NCI-H524 (cell line): Measurements from ENCODE around the gene APOA5.

Experiments used
- DNase-seq, 2 experiments: peaks; one replicate each; lab custom pipeline; 2025; lab: John Stamatoyannopoulos, UW

Gene APOA5

GRCh38 chr11:116797816-116798215 lies 6.1 kb upstream of the APOA5 start:
- DNase-seq: no peak

GRCh38 chr11:116796548-116796947 lies 4.9 kb upstream of the APOA5 start:
- DNase-seq: no peak

DNA sequence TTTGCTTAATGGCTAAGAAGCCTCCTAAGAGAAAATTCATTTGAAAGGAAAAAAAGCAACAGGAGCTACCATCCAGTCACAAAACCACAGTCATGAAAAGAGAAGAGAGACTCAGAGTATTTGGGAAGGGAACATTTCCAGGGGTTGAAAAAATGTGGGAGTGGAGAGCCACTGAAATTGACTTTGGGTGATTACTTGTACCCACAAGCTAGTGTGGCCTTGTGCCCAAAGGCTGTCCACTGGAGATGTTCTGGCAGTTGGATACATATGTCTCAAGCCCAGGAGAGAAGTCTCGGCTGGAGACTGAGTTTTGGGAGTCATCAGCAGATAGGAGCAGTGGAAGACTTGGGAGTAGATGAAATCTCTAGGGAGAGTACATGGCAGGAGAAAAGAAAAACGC lies 3.2 kb upstream of the APOA5 start:
- no peak for DNase-seq

DNA sequence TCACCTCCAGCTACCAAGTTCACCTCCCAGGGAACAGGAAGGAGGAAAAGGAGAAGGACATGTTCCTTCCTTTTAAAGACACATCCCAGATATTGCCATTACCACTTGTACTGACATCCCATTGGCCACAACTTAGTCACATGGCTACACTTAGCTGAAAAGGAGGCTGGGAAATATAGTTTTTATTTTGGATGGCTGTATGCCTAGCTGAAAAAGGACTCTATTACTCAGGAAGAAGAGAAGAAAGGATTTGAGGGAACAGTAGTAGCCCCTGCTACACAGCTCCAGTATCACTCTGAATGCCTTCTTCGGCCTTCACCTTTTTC lies 2.1 kb upstream of the APOA5 start:
- DNase-seq: no peak

- DNase-seq: no peak
Measured at GRCh38 chr11:116792869-116793771, 1.4 kb upstream of the APOA5 start.

- no peak for DNase-seq
Measured at GRCh38 chr11:116792144-116792868, 627 bp upstream of the APOA5 start.

- DNase-seq: peak; percentile 1 to 48
Measured at GRCh38 chr11:116791002-116791812, 472 bp downstream of the APOA5 start.

DNA sequence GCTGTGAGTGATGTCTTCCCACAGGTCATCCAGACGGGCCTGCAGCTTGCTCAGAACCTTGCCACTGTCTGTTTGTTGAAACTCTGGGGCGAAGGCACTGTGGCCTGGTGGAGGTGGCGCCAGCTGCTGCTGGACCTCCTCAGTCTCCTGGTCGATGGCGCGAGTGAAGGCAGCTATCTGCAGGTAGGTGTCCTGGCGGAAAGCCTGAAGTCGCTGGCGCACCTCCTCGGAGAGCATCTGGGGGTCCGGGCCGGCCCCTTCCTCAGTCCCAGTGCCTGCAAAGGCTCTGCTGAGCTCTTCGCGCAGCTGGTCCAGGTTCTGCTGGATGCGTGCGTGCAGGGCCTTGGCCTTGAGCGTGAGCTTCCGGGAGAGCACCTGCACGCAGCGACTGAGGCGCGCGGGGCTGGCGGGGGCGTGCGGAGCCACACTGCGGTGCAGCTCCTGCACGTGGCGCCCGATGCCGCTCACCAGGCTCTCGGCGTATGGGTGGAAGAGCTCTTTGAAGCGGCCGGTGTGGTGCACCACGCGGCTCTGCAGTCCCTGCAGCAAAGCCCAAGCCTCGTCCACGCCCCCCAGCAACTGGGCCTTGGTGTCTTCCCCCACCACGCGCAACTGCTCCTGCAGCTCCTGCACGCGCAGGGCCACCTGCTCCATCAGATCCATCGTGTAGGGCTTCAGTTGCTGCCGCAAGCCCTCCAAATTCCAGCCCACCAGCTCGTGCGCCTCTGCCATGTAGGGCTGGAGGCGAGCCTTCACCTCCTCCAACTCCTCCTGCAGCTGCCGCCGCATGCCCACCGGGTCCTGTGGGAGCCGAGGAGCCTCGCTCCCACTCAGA lies 1.3 kb downstream of the APOA5 start:
- DNase-seq: no peak

- DNase-seq: no peak
Measured at GRCh38 chr11:116788975-116789374, 2.7 kb downstream of the APOA5 start.

- DNase-seq: no peak
Measured at GRCh38 chr11:116788534-116788933, 3.1 kb downstream of the APOA5 start.

GRCh38 chr11:116787786-116788486 lies 3.7 kb downstream of the APOA5 start, which contains the start of gene ZPR1:
Gene ZPR1, minus strand, starts transcription at chr11:116788023. Its CDS starts 33 bp downstream, at chr11:116787990.
- DNase-seq: peak in 1 of 2 experiments; percentile 47

DNA sequence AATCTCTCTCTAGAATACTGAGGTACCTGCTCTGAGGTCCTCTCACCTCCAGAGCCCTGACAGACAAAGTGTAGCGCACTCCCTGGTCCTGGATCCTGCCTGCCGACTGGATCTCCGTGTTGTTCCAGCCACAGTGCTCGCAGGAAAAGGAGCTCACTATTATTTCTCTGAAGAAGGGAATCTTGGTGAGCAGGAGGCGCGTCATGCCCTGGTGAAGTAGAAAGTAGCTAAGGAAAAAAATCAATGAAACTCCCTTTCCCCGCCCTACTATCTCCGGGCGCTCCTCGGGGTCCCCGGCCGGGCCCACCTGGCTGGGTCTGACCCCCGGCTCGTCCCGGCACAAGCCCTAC lies 4.3 kb downstream of the APOA5 start:
- DNase-seq: no peak

DNA sequence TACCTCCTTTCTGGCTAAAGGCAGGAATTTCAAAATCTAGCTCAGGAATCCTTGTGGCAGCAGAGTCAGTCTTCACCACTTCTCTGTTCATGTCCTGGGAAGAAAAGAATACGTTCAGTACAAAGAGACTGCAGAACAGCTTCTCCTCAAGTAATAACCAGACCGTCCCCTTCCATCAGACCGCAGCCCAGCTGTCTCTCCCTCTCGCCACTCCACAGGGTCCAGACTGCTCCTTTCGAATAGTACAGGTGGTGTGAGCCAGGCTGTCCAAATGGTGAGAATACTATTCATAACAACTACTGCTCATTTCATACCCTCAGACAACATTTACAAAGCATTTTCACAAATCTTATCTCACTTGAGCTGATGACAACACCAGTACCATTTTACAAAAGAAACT lies 4.7 kb downstream of the APOA5 start:
- no peak for DNase-seq

GRCh38 chr11:116786326-116786725 lies 5.4 kb downstream of the APOA5 start:
- no peak for DNase-seq

DNA sequence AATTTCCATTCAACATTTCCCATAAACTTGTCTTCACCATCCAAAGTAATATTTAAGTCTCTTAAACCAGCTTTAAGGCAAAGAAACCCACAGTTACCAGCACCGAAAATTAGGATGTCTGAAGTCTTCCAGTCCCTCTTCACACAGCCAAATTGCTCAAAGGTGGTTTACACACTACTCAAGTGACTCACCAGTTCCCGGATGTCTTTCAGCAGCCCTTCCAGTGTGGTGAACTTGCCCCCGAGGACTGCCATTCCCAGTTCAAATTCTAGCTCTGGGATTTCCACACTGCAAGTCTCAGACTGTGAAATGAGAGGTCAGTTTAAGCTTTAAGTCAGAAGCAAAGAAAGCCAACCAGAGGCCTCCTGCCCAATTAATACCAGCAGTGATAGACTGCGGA lies 9.0 kb downstream of the APOA5 start:
- DNase-seq: no peak

GRCh38 chr11:116778556-116778955 lies 13.1 kb downstream of the APOA5 start:
- DNase-seq: no peak

DNA sequence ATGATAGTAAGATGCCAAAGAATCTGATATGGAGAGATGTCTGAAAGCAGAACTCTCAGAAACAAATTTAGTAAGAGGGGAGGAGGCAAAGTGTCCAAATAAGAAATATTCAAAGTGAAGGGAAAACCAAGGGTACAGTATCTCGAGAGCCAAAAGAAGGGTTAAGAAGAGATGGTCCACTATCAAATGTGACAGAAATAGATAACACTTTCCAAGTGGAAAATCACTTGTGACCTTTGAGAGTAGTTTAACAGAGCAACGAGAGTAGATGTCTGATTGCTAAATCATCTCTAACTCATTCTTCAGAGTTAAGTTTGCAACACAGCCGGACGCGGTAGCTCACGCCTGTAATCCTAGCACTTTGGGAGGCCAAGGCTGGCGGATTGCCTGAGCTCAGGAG lies 14.6 kb downstream of the APOA5 start:
- DNase-seq: no peak

DNA sequence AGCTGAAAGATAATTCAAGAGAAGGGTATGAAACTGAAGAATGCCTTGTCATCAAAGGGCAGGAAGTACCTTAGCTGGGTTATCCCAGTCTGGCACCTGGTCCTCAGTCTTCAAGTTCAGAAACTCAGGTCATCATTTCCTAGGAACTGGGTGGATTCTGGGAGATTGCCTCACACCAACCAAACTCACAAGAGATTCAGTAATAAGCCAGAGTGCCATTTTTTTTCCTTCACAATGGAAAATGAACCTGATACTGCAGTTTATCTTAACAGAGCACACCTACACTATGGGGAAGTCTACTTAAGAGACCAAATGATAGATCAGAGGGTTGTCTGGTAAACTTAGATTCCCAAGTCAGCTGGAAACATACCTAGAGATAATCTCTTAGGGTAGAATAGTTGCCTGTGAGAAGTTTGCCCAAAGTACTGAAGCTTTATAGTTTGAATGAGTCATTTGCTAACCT lies 15.1 kb downstream of the APOA5 start:
- no peak for DNase-seq

DNA sequence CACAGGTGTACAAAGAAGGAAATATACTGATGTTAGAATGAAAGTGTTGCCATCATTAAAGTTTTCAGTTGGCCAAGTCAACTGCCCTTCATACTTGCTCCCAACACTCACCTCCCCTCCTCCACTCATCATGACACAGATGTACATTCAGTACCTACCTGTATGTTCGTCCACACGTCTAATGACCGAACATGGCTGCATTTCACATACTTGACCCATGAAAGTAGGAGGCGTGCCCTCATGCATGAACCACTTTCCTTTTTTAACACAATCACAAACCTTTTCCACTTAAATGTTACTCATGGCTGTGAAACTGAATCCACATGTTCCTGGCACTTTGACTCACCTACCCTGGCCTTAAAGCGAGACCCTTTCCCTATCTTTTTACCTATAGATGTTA lies 15.7 kb downstream of the APOA5 start:
- DNase-seq: no peak

GRCh38 chr11:116774661-116775060 lies 17.0 kb downstream of the APOA5 start:
- no peak for DNase-seq
